HEK293 (cell line): ENCODE results near the gene PPP1R1C.

ENCODE experiments used
- CTCF ChIA-PET: fragments of 350-600 bp; formaldehyde crosslinking; extraction: SDS; loops from one replicate; lab custom pipeline; 2021; ENCODE audit warnings: antibody characterized with exemption; lab: Yijun Ruan, JAX
- POLR2A ChIA-PET: fragments of 300-600 bp; formaldehyde crosslinking; extraction: SDS; loops from one replicate; lab custom pipeline; 2020; ENCODE audit warnings: antibody characterized with exemption, inconsistent platforms; lab: Yijun Ruan, JAX
- H3K27ac ChIP-seq: fragments of 200-500 bp; sonication (Bioruptor generic); 2 replicates; pipeline ENCODE4 v1.5.1; 2014; ENCODE audit warnings: low read depth, low read length, control low read depth, inconsistent platforms; ENCODE audit errors: extremely low read depth
- H3K36me3 ChIP-seq, 2 experiments: fragments of 200-500 bp in 1 of 2; sonication (Bioruptor generic) in 1 of 2; 1 replicate in 1 of 2; 2 replicates in 1 of 2; pipeline ENCODE4 v1.5.1; 2014 to 2017; ENCODE audit warnings: inconsistent platforms in 2 of 2, low read length in 2 of 2; ENCODE audit not compliant: control insufficient read depth in 2 of 2, insufficient read depth in 1 of 2
- H3K4me1 ChIP-seq: fragments of 200-500 bp; sonication (Bioruptor generic); 2 replicates; pipeline ENCODE4 v1.5.1; 2014; ENCODE audit warnings: mild to moderate bottlenecking, low read length, inconsistent platforms; ENCODE audit not compliant: control insufficient read depth, insufficient read depth
- H3K4me3 ChIP-seq: 2 replicates; pipeline ENCODE4 v1.5.1; 2011; ENCODE audit warnings: low read depth, mild to moderate bottlenecking, control low read depth, low read length, moderate library complexity
- H3K9me3 ChIP-seq: fragments of 200-500 bp; sonication (Bioruptor generic); 2 replicates; pipeline ENCODE4 v1.5.1; 2014; ENCODE audit warnings: low read depth, low read length, inconsistent platforms; ENCODE audit not compliant: control insufficient read depth, insufficient read depth
- HIC1 ChIP-seq: fragments of 450-650 bp; formaldehyde crosslinking; IDR thresholded peaks from 2 replicates; pipeline ENCODE4 v1.5.1; 2016; ENCODE audit warnings: missing biosample characterization, missing genetic modification characterization
- INSM2 ChIP-seq: fragments of 450-650 bp; formaldehyde crosslinking; IDR thresholded peaks from 2 replicates; pipeline ENCODE4 v1.5.1; 2016; ENCODE audit warnings: missing biosample characterization, missing genetic modification characterization
- KLF10 ChIP-seq: fragments of 450-650 bp; IDR thresholded peaks from 2 replicates; pipeline ENCODE4 v1.5.1; 2018; ENCODE audit warnings: missing biosample characterization, mild to moderate bottlenecking, missing genetic modification characterization
- KLF7 ChIP-seq: fragments of 450-650 bp; formaldehyde crosslinking; IDR thresholded peaks from 2 replicates; pipeline ENCODE4 v1.5.1; 2016; ENCODE audit warnings: missing biosample characterization, missing genetic modification characterization, borderline replicate concordance
- PRDM10 ChIP-seq: fragments of 450-650 bp; formaldehyde crosslinking; IDR thresholded peaks from 2 replicates; pipeline ENCODE4 v1.5.1; 2016; ENCODE audit warnings: missing biosample characterization, missing genetic modification characterization
- REST ChIP-seq: fragments of 450-650 bp; formaldehyde crosslinking; IDR thresholded peaks from 2 replicates; pipeline ENCODE4 v1.5.1; 2016; ENCODE audit warnings: missing biosample characterization, missing genetic modification characterization
- SP3 ChIP-seq: fragments of 450-650 bp; formaldehyde crosslinking; IDR thresholded peaks from 2 replicates; pipeline ENCODE4 v1.5.1; 2016; ENCODE audit warnings: missing biosample characterization, missing genetic modification characterization
- ZBTB17 ChIP-seq: fragments of 450-650 bp; formaldehyde crosslinking; IDR thresholded peaks from 2 replicates; pipeline ENCODE4 v1.5.1; 2016; ENCODE audit warnings: missing biosample characterization, missing genetic modification characterization
- ZBTB20 ChIP-seq: fragments of 450-650 bp; formaldehyde crosslinking; IDR thresholded peaks from 2 replicates; pipeline ENCODE4 v1.5.1; 2016; ENCODE audit warnings: missing biosample characterization, missing genetic modification characterization
- ZNF132 ChIP-seq: fragments of 450-650 bp; formaldehyde crosslinking; IDR thresholded peaks from 2 replicates; pipeline ENCODE4 v1.5.1; 2017; ENCODE audit warnings: missing biosample characterization, missing genetic modification characterization, borderline replicate concordance
- ZNF18 ChIP-seq: fragments of 450-650 bp; formaldehyde crosslinking; IDR thresholded peaks from 2 replicates; pipeline ENCODE4 v1.5.1; 2016; ENCODE audit warnings: missing biosample characterization, missing genetic modification characterization
- ZNF19 ChIP-seq: fragments of 450-650 bp; formaldehyde crosslinking; IDR thresholded peaks from 2 replicates; pipeline ENCODE4; 2016; ENCODE audit warnings: missing biosample characterization, missing genetic modification characterization, low read depth
- ZNF335 ChIP-seq: fragments of 450-650 bp; formaldehyde crosslinking; conservative IDR thresholded peaks from 2 replicates; pipeline ENCODE4 v1.5.1; 2016; ENCODE audit warnings: missing biosample characterization, missing genetic modification characterization
- ZNF341 ChIP-seq: fragments of 450-650 bp; formaldehyde crosslinking; IDR thresholded peaks from 2 replicates; pipeline ENCODE4; 2016; ENCODE audit warnings: low read depth, missing biosample characterization, missing genetic modification characterization
- ZNF610 ChIP-seq: fragments of 450-650 bp; formaldehyde crosslinking; IDR thresholded peaks from 2 replicates; pipeline ENCODE4 v1.5.1; 2016; ENCODE audit warnings: missing biosample characterization, missing genetic modification characterization, borderline replicate concordance
- ZNF654 ChIP-seq: fragments of 450-650 bp; formaldehyde crosslinking; IDR thresholded peaks from 2 replicates; pipeline ENCODE4 v1.5.1; 2016; ENCODE audit warnings: low read depth, missing biosample characterization, missing genetic modification characterization
- ZNF677 ChIP-seq: fragments of 450-650 bp; IDR thresholded peaks from 2 replicates; pipeline ENCODE4 v1.5.0; 2018; ENCODE audit warnings: missing biosample characterization, mild to moderate bottlenecking, missing genetic modification characterization, moderate library complexity
- ZNF830 ChIP-seq: fragments of 450-650 bp; IDR thresholded peaks from 2 replicates; pipeline ENCODE4 v1.5.0; 2018; ENCODE audit warnings: missing biosample characterization, missing genetic modification characterization, low read depth, mild to moderate bottlenecking, moderate library complexity
- ZNF843 ChIP-seq: fragments of 450-650 bp; formaldehyde crosslinking; IDR thresholded peaks from 2 replicates; pipeline ENCODE4 v1.5.1; 2016; ENCODE audit warnings: missing biosample characterization, missing genetic modification characterization
- ZSCAN16 ChIP-seq: fragments of 450-650 bp; formaldehyde crosslinking; IDR thresholded peaks from 2 replicates; pipeline ENCODE4 v1.5.1; 2016; ENCODE audit warnings: missing biosample characterization, missing genetic modification characterization
- ZSCAN4 ChIP-seq: fragments of 450-650 bp; formaldehyde crosslinking; IDR thresholded peaks from 2 replicates; pipeline ENCODE4 v1.5.1; 2017; ENCODE audit warnings: missing biosample characterization, missing genetic modification characterization

The PPP1R1C gene

GRCh38 chr2:182090486-182090885 is 104.8 kb downstream of the PPP1R1C start (continued):
- TF ChIP-seq INSM2 (tag by site-specific recombination) (no peak), ZNF677 (tag by site-specific recombination) (no peak), ZNF341 (tag by site-specific recombination) (no peak), KLF7 (tag by site-specific recombination) (no peak), ZNF654 (tag by site-specific recombination) (no peak), KLF10 (tag by site-specific recombination) (no peak)
- TF ChIP-seq, all 188 proteins: peak for 0

GRCh38 chr2:182097571-182098164 is 112.0 kb downstream of the PPP1R1C start:
- no peaks in the 10 kb centered on the region for H3K4me1 ChIP-seq
- no peaks in the 10 kb centered on the region for H3K36me3 ChIP-seq
- POLR2A ChIA-PET = no interaction called here
- no peaks in the 10 kb centered on the region for H3K9me3 ChIP-seq
- no peak overlapping the region for H3K4me3 ChIP-seq
- CTCF ChIA-PET = no interaction called here
- H3K27ac ChIP-seq = no peak overlapping the region
- TF ChIP-seq ZNF19 (tag by site-specific recombination) = no peak
- no peak for TF ChIP-seq PRDM10
- no peak for TF ChIP-seq ZBTB17
- no peak for TF ChIP-seq REST
- TF ChIP-seq ZNF18 (tag by site-specific recombination) = no peak
- no peak for TF ChIP-seq ZNF335 (tag by site-specific recombination)
- no peak for TF ChIP-seq ZSCAN16 (tag by site-specific recombination)
- no peak for TF ChIP-seq ZNF830 (tag by site-specific recombination)
- TF ChIP-seq HIC1 (tag by site-specific recombination) = no peak
- TF ChIP-seq ZNF843 (tag by site-specific recombination) = no peak
- TF ChIP-seq ZNF610 = no peak
- no peak for TF ChIP-seq SP3 (tag by site-specific recombination)
- TF ChIP-seq ZSCAN4 (tag by site-specific recombination) = no peak
- no peak for TF ChIP-seq ZNF132 (tag by site-specific recombination)
- no peak for TF ChIP-seq ZBTB20 (tag by site-specific recombination)
